ENCODE data around the gene GUCA1A. TPM values are rescaled to one million over a fixed set of nuclear protein-coding genes. Genes with fewer than 3 reads are reported as not detected.

Gene GUCA1A
- total RNA-seq, 1 experiment from 2014 or later, result not detected

DNA sequence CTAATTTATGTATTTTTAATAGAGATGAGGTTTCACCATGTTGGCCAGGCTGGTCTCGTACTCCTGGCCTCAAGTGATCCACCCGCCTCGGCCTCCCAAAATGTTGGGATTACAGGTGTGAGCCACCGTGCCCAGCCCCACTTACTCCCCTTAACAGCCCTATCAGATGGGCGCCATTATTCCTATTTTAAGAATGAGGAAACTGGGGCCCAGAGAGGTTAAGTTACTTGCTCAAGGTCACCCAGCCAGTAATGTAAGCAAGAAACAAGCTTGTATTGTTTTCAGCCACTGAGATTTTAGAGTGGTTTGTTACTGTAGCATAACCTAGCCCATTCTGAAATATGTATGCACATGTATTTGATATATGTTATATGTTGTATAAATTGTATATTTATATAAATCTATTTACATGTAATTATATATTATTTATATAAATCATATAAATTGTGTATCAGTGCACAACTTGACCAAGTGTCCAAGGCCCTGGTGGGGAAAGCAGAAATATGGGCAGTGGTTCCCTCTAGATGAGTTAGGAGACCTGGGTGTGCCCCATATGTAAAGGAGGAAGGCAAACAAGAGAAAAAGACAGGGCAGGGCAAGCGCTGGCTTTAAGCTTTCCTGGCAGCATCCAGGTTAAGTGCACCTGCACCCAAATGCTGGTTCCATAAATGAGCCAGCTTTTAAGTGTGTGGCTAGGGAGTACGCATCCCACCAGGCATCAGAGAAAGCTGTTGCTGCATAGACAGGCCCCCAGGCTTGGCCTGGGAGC lies 1.2 kb upstream of the GUCA1A start:
- no peaks in the 10 kb centered on the region for H3K79me2 ChIP-seq (ENCODE audit: low read length)
- no peak overlapping the region for H3K27ac ChIP-seq (ENCODE audit: low read length)
- H4K20me1 ChIP-seq (ENCODE audit: low read length), result no peaks in the 10 kb centered on the region
- H2AFZ ChIP-seq (ENCODE audit: low read length), result no peak overlapping the region
- BruUV-seq (replicated peaks), result no TSS peak
- POLR2A ChIA-PET (ENCODE audit: unreplicated experiment), result no interaction called here
- DNase-seq (no peak), ATAC-seq (no peak)
- TF ChIP-seq EZH2phosphoT487 (IDR thresholded peaks at IDR 0.05; ENCODE audit: borderline replicate concordance, low read length) (no peak), EZH2 (IDR thresholded peaks at IDR 0.05; ENCODE audit: low read length, unreplicated experiment) (no peak)
- TF ChIP-seq, protein P1, sequence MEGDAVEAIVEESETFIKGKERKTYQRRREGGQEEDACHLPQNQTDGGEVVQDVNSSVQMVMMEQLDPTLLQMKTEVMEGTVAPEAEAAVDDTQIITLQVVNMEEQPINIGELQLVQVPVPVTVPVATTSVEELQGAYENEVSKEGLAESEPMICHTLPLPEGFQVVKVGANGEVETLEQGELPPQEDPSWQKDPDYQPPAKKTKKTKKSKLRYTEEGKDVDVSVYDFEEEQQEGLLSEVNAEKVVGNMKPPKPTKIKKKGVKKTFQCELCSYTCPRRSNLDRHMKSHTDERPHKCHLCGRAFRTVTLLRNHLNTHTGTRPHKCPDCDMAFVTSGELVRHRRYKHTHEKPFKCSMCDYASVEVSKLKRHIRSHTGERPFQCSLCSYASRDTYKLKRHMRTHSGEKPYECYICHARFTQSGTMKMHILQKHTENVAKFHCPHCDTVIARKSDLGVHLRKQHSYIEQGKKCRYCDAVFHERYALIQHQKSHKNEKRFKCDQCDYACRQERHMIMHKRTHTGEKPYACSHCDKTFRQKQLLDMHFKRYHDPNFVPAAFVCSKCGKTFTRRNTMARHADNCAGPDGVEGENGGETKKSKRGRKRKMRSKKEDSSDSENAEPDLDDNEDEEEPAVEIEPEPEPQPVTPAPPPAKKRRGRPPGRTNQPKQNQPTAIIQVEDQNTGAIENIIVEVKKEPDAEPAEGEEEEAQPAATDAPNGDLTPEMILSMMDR (conservative IDR thresholded peaks at IDR 0.05; ENCODE audit: low read depth, low read length), result no peak
- intact Hi-C loops (cut with micrococcal nuclease), result no loop called here
- H3K4me2 ChIP-seq (ENCODE audit: low read length), result no peak overlapping the region
- no peak overlapping the region for H3K4me3 ChIP-seq (ENCODE audit: low read length)
- H3K9me2 ChIP-seq (replicated peaks; ENCODE audit: low read length), result no peaks in the 10 kb centered on the region
- H3K9me3 ChIP-seq (ENCODE audit: low read length), result no peaks in the 10 kb centered on the region
- H3F3A ChIP-seq (ENCODE audit: low read length, unreplicated experiment), result no peaks in the 10 kb centered on the region
- no peaks in the 10 kb centered on the region for H3K36me3 ChIP-seq (ENCODE audit: low read depth, low read length)
- CTCF ChIA-PET, result interaction anchor here (0.6 kb wide), 1 partner anchor 728 kb away, joined by 3 read pairs; no protein-coding TSS in a partner anchor
- no peaks in the 10 kb centered on the region for H3K27me3 ChIP-seq (ENCODE audit: low read length)
- H3K9ac ChIP-seq (ENCODE audit: low read length), result no peak overlapping the region
- peaks cover 3% of the 10 kb centered on the region for H3K4me1 ChIP-seq (ENCODE audit: insufficient read depth, low read length)

DNA sequence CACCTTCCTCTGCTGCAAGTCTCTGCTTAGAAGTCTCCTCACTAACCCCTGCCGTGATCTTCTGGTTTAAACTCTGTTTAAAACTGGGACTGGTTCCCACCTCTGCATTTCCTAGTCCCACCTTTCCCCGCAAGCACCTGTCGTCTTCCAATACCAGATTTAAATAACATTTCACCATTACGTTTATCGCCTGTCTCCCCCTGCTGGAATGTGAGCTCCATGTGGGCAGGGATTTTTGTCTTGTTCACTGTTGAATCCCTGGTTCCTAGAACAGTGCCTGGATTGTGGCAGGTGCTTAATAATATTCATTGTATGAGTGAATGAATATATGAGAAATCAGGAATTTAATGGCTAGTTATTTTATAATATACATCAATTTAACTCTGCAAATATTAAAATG lies 2.7 kb downstream of the GUCA1A start:
- ChIA-PET POLR2A (ENCODE audit: unreplicated experiment) (no interaction called here), CTCF (interaction anchor here (0.6 kb wide), 1 partner anchor 22 kb away, joined by 4 read pairs; no protein-coding TSS in a partner anchor)
- Histone ChIP-seq H3K9ac (ENCODE audit: low read length) (no peak overlapping the region), H3K27me3 (ENCODE audit: low read length) (no peaks in the 10 kb centered on the region), H3K36me3 (ENCODE audit: low read depth, low read length) (no peaks in the 10 kb centered on the region), H3K9me3 (ENCODE audit: low read length) (no peaks in the 10 kb centered on the region), H3K4me1 (ENCODE audit: insufficient read depth, low read length) (peaks cover 8% of the 10 kb centered on the region), H3K4me2 (ENCODE audit: low read length) (no peak overlapping the region), H4K20me1 (ENCODE audit: low read length) (no peaks in the 10 kb centered on the region), H3F3A (ENCODE audit: low read length, unreplicated experiment) (no peaks in the 10 kb centered on the region), H3K4me3 (ENCODE audit: low read length) (no peak overlapping the region), H3K9me2 (replicated peaks; ENCODE audit: low read length) (no peaks in the 10 kb centered on the region), H3K79me2 (ENCODE audit: low read length) (no peaks in the 10 kb centered on the region), H2AFZ (ENCODE audit: low read length) (no peak overlapping the region), H3K27ac (ENCODE audit: low read length) (no peak overlapping the region)
- no TSS peak for BruUV-seq (replicated peaks)
- ATAC-seq, result no peak
- intact Hi-C loops (cut with micrococcal nuclease), result no loop called here
- DNase-seq, result peak; percentile 27
- TF ChIP-seq, protein P1 (conservative IDR thresholded peaks at IDR 0.05; ENCODE audit: low read depth, low read length), result peak; percentile 54
- TF ChIP-seq EZH2phosphoT487 (IDR thresholded peaks at IDR 0.05; ENCODE audit: borderline replicate concordance, low read length), result no peak
- no peak for TF ChIP-seq EZH2 (IDR thresholded peaks at IDR 0.05; ENCODE audit: low read length, unreplicated experiment)

- H3K9ac ChIP-seq (ENCODE audit: low read length), result no peak overlapping the region
- BruUV-seq (replicated peaks), result no TSS peak
- peaks cover 8% of the 10 kb centered on the region for H3K4me1 ChIP-seq (ENCODE audit: insufficient read depth, low read length)
- no peak overlapping the region for H2AFZ ChIP-seq (ENCODE audit: low read length)
- H3K27me3 ChIP-seq (ENCODE audit: low read length), result no peaks in the 10 kb centered on the region
- H3K9me3 ChIP-seq (ENCODE audit: low read length), result no peaks in the 10 kb centered on the region
- no peak overlapping the region for H3K27ac ChIP-seq (ENCODE audit: low read length)
- no peaks in the 10 kb centered on the region for H3K36me3 ChIP-seq (ENCODE audit: low read depth, low read length)
- H3K79me2 ChIP-seq (ENCODE audit: low read length), result no peaks in the 10 kb centered on the region
- no peaks in the 10 kb centered on the region for H3K9me2 ChIP-seq (replicated peaks; ENCODE audit: low read length)
- TF ChIP-seq EZH2 (IDR thresholded peaks at IDR 0.05; ENCODE audit: low read length, unreplicated experiment) (no peak), EZH2phosphoT487 (IDR thresholded peaks at IDR 0.05; ENCODE audit: borderline replicate concordance, low read length) (no peak)
- TF ChIP-seq, protein P1 (conservative IDR thresholded peaks at IDR 0.05; ENCODE audit: low read depth, low read length), result no peak
- ATAC-seq (no peak), DNase-seq (no peak)
- no peaks in the 10 kb centered on the region for H3F3A ChIP-seq (ENCODE audit: low read length, unreplicated experiment)
- H3K4me2 ChIP-seq (ENCODE audit: low read length), result no peak overlapping the region
- no peaks in the 10 kb centered on the region for H4K20me1 ChIP-seq (ENCODE audit: low read length)
- no peak overlapping the region for H3K4me3 ChIP-seq (ENCODE audit: low read length)
- CTCF ChIA-PET, result no interaction called here
- intact Hi-C loops (cut with micrococcal nuclease), result no loop called here
- POLR2A ChIA-PET (ENCODE audit: unreplicated experiment), result no interaction called here
These were observed 3.8 kb downstream of the GUCA1A start for GRCh38 chr6:42176981-42177380.
